Epithelial cell of proximal tubule (primary cell): ENCODE measurements around the gene RASSF4. TPM values are rescaled to one million over a fixed set of nuclear protein-coding genes. Genes with fewer than 3 reads are reported as not detected.

Experiments used
- DNase-seq: peaks from one replicate; pipeline ENCODE4 v3.0.0-alpha.2; 2011; ENCODE audit warnings: low read depth
- H3K4me3 ChIP-seq: 2 replicates; pipeline ENCODE4 v1.5.1; 2011; ENCODE audit warnings: low read depth, mild to moderate bottlenecking, low read length
- CTCF ChIP-seq: conservative IDR thresholded peaks from 2 replicates; pipeline ENCODE4 v1.5.1; 2012; ENCODE audit warnings: low read depth, mild to moderate bottlenecking, low read length
- total RNA-seq: library from RNA; depleted of rRNA; stranded (reverse); fragments of >200 nt; gene quantifications from 2 replicates; pipeline ENCODE4 v1.2.3, GENCODE V29; 2015

RASSF4 gene
- total RNA-seq, 1 donor from 2014 or later: 23.1 TPM

- H3K4me3 ChIP-seq: peak overlapping the region; percentile 18
- no peak for DNase-seq
- peak; percentile 38 for TF ChIP-seq CTCF
These were observed 3.5 kb downstream of the RASSF4 start for GRCh38 chr10:44962870-44963738.

- DNase-seq: no peak
- TF ChIP-seq CTCF: no peak
- H3K4me3 ChIP-seq: peak overlapping the region; percentile 18
These were observed 4.4 kb downstream of the RASSF4 start for GRCh38 chr10:44963772-44964633.

GRCh38 chr10:44965104-44965503 is 5.5 kb downstream of the RASSF4 start:
- DNase-seq: no peak
- H3K4me3 ChIP-seq: no peak overlapping the region
- TF ChIP-seq CTCF: no peak

- TF ChIP-seq CTCF: peak; percentile 19
- H3K4me3 ChIP-seq: no peak overlapping the region
- no peak for DNase-seq
These were observed 6.1 kb downstream of the RASSF4 start for GRCh38 chr10:44965651-44966097.

GRCh38 chr10:44966129-44966815 is 6.7 kb downstream of the RASSF4 start:
- DNase-seq: no peak
- no peak overlapping the region for H3K4me3 ChIP-seq
- no peak for TF ChIP-seq CTCF

- no peak overlapping the region for H3K4me3 ChIP-seq
- no peak for DNase-seq
- peak; percentile 37 for TF ChIP-seq CTCF
These were observed 7.4 kb downstream of the RASSF4 start for GRCh38 chr10:44966816-44967509.
